DOHH2 (cell line): ENCODE measurements around the gene CNTNAP2.

Experiments used
- CTCF ChIP-seq: fragments of 200-600 bp; sonication (generic); IDR thresholded peaks from one replicate; pipeline ENCODE4 v1.5.1; 2014; ENCODE audit warnings: antibody characterized with exemption, mild to moderate bottlenecking, low read depth, low read length; ENCODE audit not compliant: poor library complexity, severe bottlenecking
- EZH2phosphoT487 ChIP-seq: fragments of 200-600 bp; sonication (generic); IDR thresholded peaks from 2 replicates; pipeline ENCODE4 v1.6.1; 2017; ENCODE audit warnings: borderline replicate concordance, mild to moderate bottlenecking, antibody characterized with exemption, low read length, moderate library complexity, mixed read lengths

DNA sequence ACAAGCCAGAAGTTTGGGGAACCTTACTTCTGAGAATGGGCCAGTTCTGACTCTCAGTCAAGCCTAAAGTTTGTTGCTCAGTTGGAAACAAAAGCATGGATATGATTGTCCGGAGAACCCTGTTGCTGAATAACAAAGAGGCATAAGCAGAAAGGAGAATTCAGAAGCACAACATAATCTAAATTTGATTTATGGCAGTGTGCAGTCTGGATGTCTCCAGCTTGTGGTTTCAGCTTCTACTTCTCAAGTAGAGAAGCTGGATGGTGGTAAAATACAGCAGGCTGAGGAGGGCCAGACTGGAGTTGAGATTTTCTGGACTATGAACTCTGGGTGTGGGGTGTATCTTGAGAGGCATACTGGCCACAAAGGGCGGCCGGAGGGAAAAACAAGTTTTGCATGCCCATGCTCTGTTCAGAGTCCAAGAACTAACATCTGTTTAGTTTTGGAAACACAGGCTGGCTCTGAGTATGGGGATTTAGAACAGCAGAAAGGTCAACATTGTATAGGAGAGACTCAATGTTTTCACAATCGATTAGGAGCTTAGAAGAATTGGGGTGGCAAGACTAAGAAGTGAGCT is 592.9 kb downstream of the CNTNAP2 start:
- TF ChIP-seq CTCF = no peak
- no peak for TF ChIP-seq EZH2phosphoT487
